Panc1 (cell line): Measurements from ENCODE around the gene OR56B1. TPM values are rescaled to one million over a fixed set of nuclear protein-coding genes. Genes with fewer than 3 reads are reported as not detected.

Experiments used
- ATAC-seq: fragments of 200-7000 bp; cut with Tn5 transposase; 2 replicates; pipeline ENCODE4 v1.9.1; 2020; ENCODE audit warnings: mild to moderate bottlenecking, moderate library complexity
- BruUV-seq: library from RNA; stranded (reverse); fragments of 400-500 nt; replicated peaks from 2 replicates; lab custom pipeline; 2021; lab: Mats Ljungman, UMichigan
- CTCF ChIA-PET: fragments of 300-600 bp; sonication (Branson Sonifier 250); formaldehyde crosslinking; loops from one replicate; lab custom pipeline; 2022; ENCODE audit warnings: antibody characterized with exemption; lab: Charles Lee
- POLR2A ChIA-PET: fragments of 300-600 bp; sonication (Branson Sonifier 250); formaldehyde crosslinking; loops from one replicate; lab custom pipeline; 2022; ENCODE audit warnings: antibody characterized with exemption; lab: Charles Lee
- DNase-seq: peaks from one replicate; pipeline ENCODE4 v3.0.0-alpha.2; 2010; ENCODE audit warnings: low read depth, low spot score
- H3K27ac ChIP-seq: 2 replicates; pipeline ENCODE4 v1.5.1; 2011; ENCODE audit warnings: mild to moderate bottlenecking, low read length, inconsistent platforms
- H3K27me3 ChIP-seq: fragments of 200-500 bp; sonication (Bioruptor generic); 2 replicates; pipeline ENCODE4 v1.6.0; 2014; ENCODE audit warnings: low read length, inconsistent platforms; ENCODE audit not compliant: control insufficient read depth, insufficient read depth
- H3K36me3 ChIP-seq: fragments of 200-500 bp; sonication (Bioruptor generic); 2 replicates; pipeline ENCODE4 v1.5.1; 2014; ENCODE audit warnings: inconsistent platforms, mild to moderate bottlenecking, low read length, moderate library complexity; ENCODE audit not compliant: control insufficient read depth, insufficient read depth
- H3K4me1 ChIP-seq: 2 replicates; pipeline ENCODE4 v1.5.1; 2011; ENCODE audit warnings: inconsistent platforms, mild to moderate bottlenecking, low read length, moderate library complexity; ENCODE audit not compliant: control insufficient read depth, insufficient read depth
- H3K4me3 ChIP-seq, 2 experiments: 2 replicates each; pipeline ENCODE4 v1.5.1; 2011 to 2012; ENCODE audit warnings: low read depth in 2 of 2, low read length in 2 of 2, mild to moderate bottlenecking in 2 of 2, inconsistent platforms in 1 of 2, moderate library complexity in 1 of 2
- H3K9me3 ChIP-seq: fragments of 200-500 bp; sonication (Bioruptor generic); 2 replicates; pipeline ENCODE4 v1.5.1; 2014; ENCODE audit warnings: low read depth, mild to moderate bottlenecking, inconsistent platforms, low read length, moderate library complexity; ENCODE audit not compliant: control insufficient read depth, insufficient read depth
- POLR2AphosphoS5 ChIP-seq: IDR thresholded peaks from 2 replicates; pipeline ENCODE4 v1.6.1; 2012; ENCODE audit warnings: mild to moderate bottlenecking, low read depth, low read length, moderate library complexity
- SIN3A ChIP-seq: IDR thresholded peaks from 2 replicates; pipeline ENCODE4 v1.6.1; 2012; ENCODE audit warnings: low read depth, mild to moderate bottlenecking, low read length, moderate library complexity, borderline replicate concordance; ENCODE audit not compliant: insufficient read depth
- TCF7L2 ChIP-seq: IDR thresholded peaks from 2 replicates; pipeline ENCODE4 v1.6.1; 2011; ENCODE audit warnings: mild to moderate bottlenecking, low read depth, low read length, inconsistent platforms
- in situ Hi-C: cut with HindIII; loops from 2 replicates; pipeline ENCODE4 v1.10.0; 2016; ENCODE audit warnings: low sequenced_read_pairs, low pct_unique_long_range_greater_than_20kb
- intact Hi-C: fragments of 100-400 bp; cut with micrococcal nuclease; formaldehyde crosslinking; loops from one replicate; pipeline ENCODE4 v1.10.0; 2022; ENCODE audit not compliant: unreplicated experiment
- total RNA-seq: library from RNA; stranded (reverse); gene quantifications from one replicate; pipeline ENCODE4 v1.2.1, GENCODE V29; 2021; ENCODE audit not compliant: unreplicated experiment
- TF ChIP-seq, protein P1 (sequence below): fragments of 450-650 bp; IDR thresholded peaks from 2 replicates; pipeline ENCODE4 v1.5.1; 2017; ENCODE audit warnings: mild to moderate bottlenecking
- TF ChIP-seq, protein P2 (sequence below), 2 experiments: IDR thresholded peaks; 2 replicates each; pipeline ENCODE4 v1.6.1; 2011 to 2012; ENCODE audit warnings: low read depth in 2 of 2, control low read depth in 1 of 2, low read length in 1 of 2, mild to moderate bottlenecking in 1 of 2, moderate library complexity in 1 of 2; ENCODE audit not compliant: insufficient read depth in 1 of 2

Gene OR56B1
- total RNA-seq, 1 experiment from 2014 or later: not detected

DNA sequence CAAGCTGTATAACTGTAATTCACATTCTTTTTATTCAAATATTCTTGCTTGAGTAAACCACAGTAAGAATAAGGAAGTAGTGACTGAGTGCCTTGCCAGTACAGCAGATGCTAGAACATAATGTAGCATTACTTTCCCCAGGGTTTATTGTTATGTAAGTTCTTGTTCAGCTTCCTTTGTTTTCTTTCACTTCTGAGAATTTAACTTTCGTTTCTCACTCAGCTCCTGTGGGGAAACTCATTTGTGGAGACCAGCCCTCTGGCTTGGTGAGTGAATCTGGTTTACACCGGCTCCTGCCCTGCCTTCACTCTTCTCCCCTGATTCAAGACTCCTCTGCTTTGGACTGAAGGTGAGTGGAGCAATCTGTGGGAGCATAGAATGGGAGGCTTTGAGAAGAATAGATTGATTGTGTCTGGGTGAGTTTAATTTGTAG lies 46.7 kb upstream of the OR56B1 start, which contains the start of gene TRIM22:
TRIM22 (plus strand) TSS at position 240 of the 433 bp plus-strand sequence. CDS start 6,443 bp downstream, outside the sequence.
- Histone ChIP-seq H3K4me3 (no peak within 1 kb of the TSS; a peak in 1 of 4 replicates), H3K27me3 (no peaks in the 10 kb centered on the region), H3K4me1 (peaks cover 3% of the 10 kb centered on the region; the same call in 1 of the 2 replicates), H3K9me3 (no peaks in the 10 kb centered on the region), H3K36me3 (no peaks in the 10 kb centered on the region), H3K27ac (no peak within 1 kb of the TSS)
- intact Hi-C loops: loop anchor here (5.0 kb wide), 1 partner anchor 92 kb away; the partner anchor contains the start of gene TRIM6
- no TSS peak for BruUV-seq
- ChIA-PET CTCF (no interaction called here), POLR2A (no interaction called here)
- in situ Hi-C loops: no loop called here
- ATAC-seq (no peak), DNase-seq (no peak)
- TF ChIP-seq, protein P1, sequence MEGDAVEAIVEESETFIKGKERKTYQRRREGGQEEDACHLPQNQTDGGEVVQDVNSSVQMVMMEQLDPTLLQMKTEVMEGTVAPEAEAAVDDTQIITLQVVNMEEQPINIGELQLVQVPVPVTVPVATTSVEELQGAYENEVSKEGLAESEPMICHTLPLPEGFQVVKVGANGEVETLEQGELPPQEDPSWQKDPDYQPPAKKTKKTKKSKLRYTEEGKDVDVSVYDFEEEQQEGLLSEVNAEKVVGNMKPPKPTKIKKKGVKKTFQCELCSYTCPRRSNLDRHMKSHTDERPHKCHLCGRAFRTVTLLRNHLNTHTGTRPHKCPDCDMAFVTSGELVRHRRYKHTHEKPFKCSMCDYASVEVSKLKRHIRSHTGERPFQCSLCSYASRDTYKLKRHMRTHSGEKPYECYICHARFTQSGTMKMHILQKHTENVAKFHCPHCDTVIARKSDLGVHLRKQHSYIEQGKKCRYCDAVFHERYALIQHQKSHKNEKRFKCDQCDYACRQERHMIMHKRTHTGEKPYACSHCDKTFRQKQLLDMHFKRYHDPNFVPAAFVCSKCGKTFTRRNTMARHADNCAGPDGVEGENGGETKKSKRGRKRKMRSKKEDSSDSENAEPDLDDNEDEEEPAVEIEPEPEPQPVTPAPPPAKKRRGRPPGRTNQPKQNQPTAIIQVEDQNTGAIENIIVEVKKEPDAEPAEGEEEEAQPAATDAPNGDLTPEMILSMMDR: no peak
- TF ChIP-seq POLR2AphosphoS5: no peak
- no peak for TF ChIP-seq TCF7L2
- no peak for TF ChIP-seq SIN3A
- TF ChIP-seq, protein P2, sequence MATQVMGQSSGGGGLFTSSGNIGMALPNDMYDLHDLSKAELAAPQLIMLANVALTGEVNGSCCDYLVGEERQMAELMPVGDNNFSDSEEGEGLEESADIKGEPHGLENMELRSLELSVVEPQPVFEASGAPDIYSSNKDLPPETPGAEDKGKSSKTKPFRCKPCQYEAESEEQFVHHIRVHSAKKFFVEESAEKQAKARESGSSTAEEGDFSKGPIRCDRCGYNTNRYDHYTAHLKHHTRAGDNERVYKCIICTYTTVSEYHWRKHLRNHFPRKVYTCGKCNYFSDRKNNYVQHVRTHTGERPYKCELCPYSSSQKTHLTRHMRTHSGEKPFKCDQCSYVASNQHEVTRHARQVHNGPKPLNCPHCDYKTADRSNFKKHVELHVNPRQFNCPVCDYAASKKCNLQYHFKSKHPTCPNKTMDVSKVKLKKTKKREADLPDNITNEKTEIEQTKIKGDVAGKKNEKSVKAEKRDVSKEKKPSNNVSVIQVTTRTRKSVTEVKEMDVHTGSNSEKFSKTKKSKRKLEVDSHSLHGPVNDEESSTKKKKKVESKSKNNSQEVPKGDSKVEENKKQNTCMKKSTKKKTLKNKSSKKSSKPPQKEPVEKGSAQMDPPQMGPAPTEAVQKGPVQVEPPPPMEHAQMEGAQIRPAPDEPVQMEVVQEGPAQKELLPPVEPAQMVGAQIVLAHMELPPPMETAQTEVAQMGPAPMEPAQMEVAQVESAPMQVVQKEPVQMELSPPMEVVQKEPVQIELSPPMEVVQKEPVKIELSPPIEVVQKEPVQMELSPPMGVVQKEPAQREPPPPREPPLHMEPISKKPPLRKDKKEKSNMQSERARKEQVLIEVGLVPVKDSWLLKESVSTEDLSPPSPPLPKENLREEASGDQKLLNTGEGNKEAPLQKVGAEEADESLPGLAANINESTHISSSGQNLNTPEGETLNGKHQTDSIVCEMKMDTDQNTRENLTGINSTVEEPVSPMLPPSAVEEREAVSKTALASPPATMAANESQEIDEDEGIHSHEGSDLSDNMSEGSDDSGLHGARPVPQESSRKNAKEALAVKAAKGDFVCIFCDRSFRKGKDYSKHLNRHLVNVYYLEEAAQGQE (IDR thresholded peaks at IDR 0.05; ENCODE audit: insufficient read depth in 1 of 2, low read depth in 2 of 2, low read length in 1 of 2): no peak

DNA sequence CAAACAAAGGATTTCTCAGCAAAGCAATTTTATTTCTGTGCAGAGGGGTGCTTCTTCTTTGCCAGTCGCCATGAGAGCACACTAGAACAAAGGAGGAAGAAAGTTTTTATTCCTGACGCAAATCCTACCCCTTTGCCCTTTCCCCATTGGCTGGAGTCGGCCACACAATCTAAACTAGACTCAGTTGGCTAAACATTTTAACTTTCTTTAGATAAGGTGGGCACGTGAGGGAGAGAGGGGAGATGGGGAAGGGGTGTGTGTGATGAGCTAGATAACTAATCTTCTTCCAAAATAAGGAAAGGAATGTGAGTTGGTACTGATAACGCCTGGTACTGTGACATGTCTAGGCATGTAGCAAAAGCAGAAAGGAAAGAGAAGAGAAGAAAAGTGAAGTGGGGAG lies 46.0 kb upstream of the OR56B1 start:
- TF ChIP-seq TCF7L2 (no peak), POLR2AphosphoS5 (no peak), SIN3A (no peak)
- TF ChIP-seq, protein P1: no peak
- TF ChIP-seq, protein P2 (IDR thresholded peaks at IDR 0.05; ENCODE audit: insufficient read depth in 1 of 2, low read depth in 2 of 2, low read length in 1 of 2): no peak
- Histone ChIP-seq H3K4me1 (peaks cover 3% of the 10 kb centered on the region; the same call in 1 of the 2 replicates), H3K36me3 (no peaks in the 10 kb centered on the region), H3K9me3 (no peaks in the 10 kb centered on the region), H3K4me3 (no peak overlapping the region; a peak in 1 of 4 replicates), H3K27ac (no peak overlapping the region), H3K27me3 (no peaks in the 10 kb centered on the region)
- intact Hi-C loops (no loop called here), in situ Hi-C loops (no loop called here)
- DNase-seq (no peak), ATAC-seq (no peak)
- POLR2A ChIA-PET: interaction anchor here (0.6 kb wide), 1 partner anchor 362 kb away, joined by 6 read pairs; no protein-coding TSS in a partner anchor
- CTCF ChIA-PET: no interaction called here
- no TSS peak for BruUV-seq
